Measurements from ENCODE around the gene NOL11. TPM values are rescaled to one million over a fixed set of nuclear protein-coding genes. Genes with fewer than 3 reads are reported as not detected.
A peak's percentile ranks its signal among the peaks of the same experiment; 100 is the strongest.

Gene NOL11
- total RNA-seq (10 to 100 TPM; 27.5 to 32.0 TPM), polyA plus RNA-seq (10 to 100 TPM in 1 of 2 donors, 1 to 10 TPM in 1; 6.1 to 17.2 TPM)
- long read RNA-seq, donor 1, transcript NOL11-201 (18 exons, 2,947 nt), result major isoform, 29 of 44 reads
- long read RNA-seq, donor 1, partial matches to known transcripts, result 8 of 44 reads
- long read RNA-seq, donor 1, other reads (novel, unspliced or antisense), result 7 of 44 reads
- long read RNA-seq, donor 2, transcript NOL11-201 (18 exons, 2,947 nt), result major isoform, 11 of 18 reads
- long read RNA-seq, donor 2, partial matches to known transcripts, result 4 of 18 reads
- long read RNA-seq, donor 2, other reads (novel, unspliced or antisense), result 3 of 18 reads

- peak within 1 kb of the TSS; percentile 67 to 82 for H3K4me3 ChIP-seq (ENCODE audit: low read length in 2 of 2)
- intact Hi-C loops (cut with DNase I), result loop anchor here in 1 of 2 donors (5.0 kb wide), 1 partner anchor 110 kb away; the partner anchor contains the start of gene BPTF
- WGBS, 2 donors, result 0% methylated on average over 49 of the region's 49 CpGs
- peak; percentile 99 to 100 for DNase-seq
- no peaks in the 10 kb centered on the region for H3K27me3 ChIP-seq (ENCODE audit: control insufficient read depth in 1 of 2, insufficient read depth in 2 of 2, low read length in 1 of 2)
- H3K36me3 ChIP-seq (ENCODE audit: control insufficient read depth in 1 of 2, insufficient read depth in 2 of 2, low read length in 1 of 2), result peaks cover 3 to 9% of the 10 kb centered on the region in 2 donors
- H3K4me1 ChIP-seq (ENCODE audit: control insufficient read depth in 1 of 2, insufficient read depth in 2 of 2, low read length in 2 of 2), result peaks cover 1 to 3% of the 10 kb centered on the region in 2 donors
- ATAC-seq (ENCODE audit: low FRiP score), result peak; percentile 100
- peak within 1 kb of the TSS; percentile 58 to 60 for H3K27ac ChIP-seq (ENCODE audit: low read depth in 1 of 2, low read length in 2 of 2)
- H3K9me3 ChIP-seq (ENCODE audit: control insufficient read depth, low read length), result no peaks in the 10 kb centered on the region
Observed at GRCh38 chr17:67717624-67718324, at the start of gene NOL11. TSS of gene NOL11 (plus strand) at chr17:67717936. CDS start at chr17:67717948, 12 bp downstream.

- Histone ChIP-seq H3K9me3 (ENCODE audit: control insufficient read depth, low read length) (no peaks in the 10 kb centered on the region), H3K36me3 (ENCODE audit: control insufficient read depth in 1 of 2, insufficient read depth in 2 of 2, low read length in 1 of 2) (no peaks in the 10 kb centered on the region), H3K27ac (ENCODE audit: low read depth in 1 of 2, low read length in 2 of 2) (no peak overlapping the region), H3K4me1 (ENCODE audit: control insufficient read depth in 1 of 2, insufficient read depth in 2 of 2, low read length in 2 of 2) (no peaks in the 10 kb centered on the region), H3K4me3 (ENCODE audit: low read length in 2 of 2) (no peak overlapping the region), H3K27me3 (ENCODE audit: control insufficient read depth in 1 of 2, insufficient read depth in 2 of 2, low read length in 1 of 2) (no peaks in the 10 kb centered on the region)
- DNase-seq, result no peak
- no peak for ATAC-seq (ENCODE audit: low FRiP score)
- 6 to 7% methylated on average over 3 of the region's 3 CpGs for WGBS, 2 donors
- intact Hi-C loops (cut with DNase I), result no loop called here
Observed at GRCh38 chr17:67671493-67671892, 46.2 kb upstream of the NOL11 start.

GRCh38 chr17:67672592-67673335 lies 45.0 kb upstream of the NOL11 start:
- intact Hi-C loops (cut with DNase I), result no loop called here
- H3K4me3 ChIP-seq (ENCODE audit: low read length in 2 of 2), result no peak overlapping the region
- 85 to 86% methylated on average over 10 of the region's 10 CpGs for WGBS, 2 donors
- H3K4me1 ChIP-seq (ENCODE audit: control insufficient read depth in 1 of 2, insufficient read depth in 2 of 2, low read length in 2 of 2), result no peaks in the 10 kb centered on the region
- no peaks in the 10 kb centered on the region for H3K27me3 ChIP-seq (ENCODE audit: control insufficient read depth in 1 of 2, insufficient read depth in 2 of 2, low read length in 1 of 2)
- no peaks in the 10 kb centered on the region for H3K9me3 ChIP-seq (ENCODE audit: control insufficient read depth, low read length)
- H3K27ac ChIP-seq (ENCODE audit: low read depth in 1 of 2, low read length in 2 of 2), result no peak overlapping the region
- ATAC-seq (ENCODE audit: low FRiP score) (no peak), DNase-seq (no peak)
- no peaks in the 10 kb centered on the region for H3K36me3 ChIP-seq (ENCODE audit: control insufficient read depth in 1 of 2, insufficient read depth in 2 of 2, low read length in 1 of 2)

DNA sequence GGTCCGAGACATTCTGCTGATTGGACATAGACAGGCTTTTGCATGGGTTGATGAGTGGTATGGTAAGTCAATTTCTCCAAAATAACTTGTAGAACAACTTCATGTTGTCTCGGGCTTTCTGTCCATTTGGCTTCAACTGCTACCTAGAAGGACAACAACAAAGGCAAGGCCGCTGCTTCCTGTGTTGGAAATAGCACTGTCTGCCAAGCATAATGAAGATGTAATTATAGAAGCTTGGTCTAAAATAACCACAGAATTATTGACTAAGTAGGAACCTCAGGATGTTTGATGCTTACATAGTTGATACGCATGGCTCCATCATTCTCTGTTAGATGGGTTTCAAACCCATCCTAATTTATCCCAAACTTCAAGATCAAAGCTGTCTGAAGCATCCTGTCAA lies 42.3 kb upstream of the NOL11 start:
- intact Hi-C loops (cut with DNase I), result no loop called here

GRCh38 chr17:67676305-67676704 lies 41.4 kb upstream of the NOL11 start:
- H3K4me3 ChIP-seq (ENCODE audit: low read length in 2 of 2), result no peak overlapping the region
- WGBS, 2 donors, result 72 to 79% methylated on average over 4 of the region's 4 CpGs
- H3K36me3 ChIP-seq (ENCODE audit: control insufficient read depth in 1 of 2, insufficient read depth in 2 of 2, low read length in 1 of 2), result no peaks in the 10 kb centered on the region
- DNase-seq (no peak), ATAC-seq (ENCODE audit: low FRiP score) (no peak)
- H3K9me3 ChIP-seq (ENCODE audit: control insufficient read depth, low read length), result no peaks in the 10 kb centered on the region
- H3K4me1 ChIP-seq (ENCODE audit: control insufficient read depth in 1 of 2, insufficient read depth in 2 of 2, low read length in 2 of 2), result no peaks in the 10 kb centered on the region
- H3K27me3 ChIP-seq (ENCODE audit: control insufficient read depth in 1 of 2, insufficient read depth in 2 of 2, low read length in 1 of 2), result no peaks in the 10 kb centered on the region
- intact Hi-C loops (cut with DNase I), result no loop called here
- no peak overlapping the region for H3K27ac ChIP-seq (ENCODE audit: low read depth in 1 of 2, low read length in 2 of 2)

More for the DNA sequence above, 42.3 kb upstream of the NOL11 start:
- H3K4me3 ChIP-seq (ENCODE audit: low read length in 2 of 2), result no peak overlapping the region
- H3K4me1 ChIP-seq (ENCODE audit: control insufficient read depth in 1 of 2, insufficient read depth in 2 of 2, low read length in 2 of 2), result no peaks in the 10 kb centered on the region
- 65 to 72% methylated on average over 4 of the region's 4 CpGs for WGBS, 2 donors
- no peak overlapping the region for H3K27ac ChIP-seq (ENCODE audit: low read depth in 1 of 2, low read length in 2 of 2)
- no peaks in the 10 kb centered on the region for H3K27me3 ChIP-seq (ENCODE audit: control insufficient read depth in 1 of 2, insufficient read depth in 2 of 2, low read length in 1 of 2)
- no peaks in the 10 kb centered on the region for H3K9me3 ChIP-seq (ENCODE audit: control insufficient read depth, low read length)
- no peak for DNase-seq
- ATAC-seq (ENCODE audit: low FRiP score), result no peak
- H3K36me3 ChIP-seq (ENCODE audit: control insufficient read depth in 1 of 2, insufficient read depth in 2 of 2, low read length in 1 of 2), result no peaks in the 10 kb centered on the region

- no peaks in the 10 kb centered on the region for H3K36me3 ChIP-seq (ENCODE audit: control insufficient read depth in 1 of 2, insufficient read depth in 2 of 2, low read length in 1 of 2)
- no peak overlapping the region for H3K27ac ChIP-seq (ENCODE audit: low read depth in 1 of 2, low read length in 2 of 2)
- no peak for ATAC-seq (ENCODE audit: low FRiP score)
- intact Hi-C loops (cut with DNase I), result no loop called here
- H3K9me3 ChIP-seq (ENCODE audit: control insufficient read depth, low read length), result no peaks in the 10 kb centered on the region
- H3K4me3 ChIP-seq (ENCODE audit: low read length in 2 of 2), result no peak overlapping the region
- DNase-seq, result no peak
- H3K27me3 ChIP-seq (ENCODE audit: control insufficient read depth in 1 of 2, insufficient read depth in 2 of 2, low read length in 1 of 2), result no peaks in the 10 kb centered on the region
- H3K4me1 ChIP-seq (ENCODE audit: control insufficient read depth in 1 of 2, insufficient read depth in 2 of 2, low read length in 2 of 2), result no peaks in the 10 kb centered on the region
- 94 to 95% methylated on average over 2 of the region's 2 CpGs for WGBS, 2 donors
Observed at GRCh38 chr17:67678414-67678813, 39.3 kb upstream of the NOL11 start.

DNA sequence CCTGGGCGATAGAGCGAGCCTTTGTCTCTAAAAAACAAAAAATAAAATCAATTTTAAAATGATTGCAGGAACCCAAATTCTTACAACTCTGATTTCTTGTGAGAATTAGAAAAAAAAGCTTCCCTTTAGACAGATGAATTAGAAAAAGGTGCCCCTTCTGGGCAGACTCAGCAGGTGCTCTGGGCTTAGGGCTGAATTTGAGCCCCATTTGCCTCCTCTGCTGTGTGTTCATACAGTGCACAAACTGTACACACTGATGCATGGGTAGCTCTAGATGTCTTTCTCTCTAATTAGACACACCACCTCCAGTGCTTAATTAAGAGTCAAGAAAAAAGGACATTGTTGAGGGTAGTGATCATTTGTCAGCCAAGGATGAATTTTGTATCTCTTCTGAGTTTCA lies 38.5 kb upstream of the NOL11 start:
- H3K27me3 ChIP-seq (ENCODE audit: control insufficient read depth in 1 of 2, insufficient read depth in 2 of 2, low read length in 1 of 2), result no peaks in the 10 kb centered on the region
- H3K36me3 ChIP-seq (ENCODE audit: control insufficient read depth in 1 of 2, insufficient read depth in 2 of 2, low read length in 1 of 2), result no peaks in the 10 kb centered on the region
- H3K4me3 ChIP-seq (ENCODE audit: low read length in 2 of 2), result no peak overlapping the region
- no peak overlapping the region for H3K27ac ChIP-seq (ENCODE audit: low read depth in 1 of 2, low read length in 2 of 2)
- no peak for ATAC-seq (ENCODE audit: low FRiP score)
- 97 to 98% methylated on average over 2 of the region's 2 CpGs for WGBS, 2 donors
- H3K9me3 ChIP-seq (ENCODE audit: control insufficient read depth, low read length), result no peaks in the 10 kb centered on the region
- DNase-seq, result no peak
- no peaks in the 10 kb centered on the region for H3K4me1 ChIP-seq (ENCODE audit: control insufficient read depth in 1 of 2, insufficient read depth in 2 of 2, low read length in 2 of 2)
- intact Hi-C loops (cut with DNase I), result no loop called here

GRCh38 chr17:67679721-67680120 lies 38.0 kb upstream of the NOL11 start:
- no peaks in the 10 kb centered on the region for H3K9me3 ChIP-seq (ENCODE audit: control insufficient read depth, low read length)
- DNase-seq (no peak), ATAC-seq (ENCODE audit: low FRiP score) (no peak)
- no peak overlapping the region for H3K4me3 ChIP-seq (ENCODE audit: low read length in 2 of 2)
- intact Hi-C loops (cut with DNase I), result no loop called here
- no peaks in the 10 kb centered on the region for H3K36me3 ChIP-seq (ENCODE audit: control insufficient read depth in 1 of 2, insufficient read depth in 2 of 2, low read length in 1 of 2)
- WGBS, 2 donors, result 64 to 78% methylated on average over 6 of the region's 6 CpGs
- no peaks in the 10 kb centered on the region for H3K4me1 ChIP-seq (ENCODE audit: control insufficient read depth in 1 of 2, insufficient read depth in 2 of 2, low read length in 2 of 2)
- no peak overlapping the region for H3K27ac ChIP-seq (ENCODE audit: low read depth in 1 of 2, low read length in 2 of 2)
- H3K27me3 ChIP-seq (ENCODE audit: control insufficient read depth in 1 of 2, insufficient read depth in 2 of 2, low read length in 1 of 2), result no peaks in the 10 kb centered on the region

Measured in aorta (tissue), 5 donors.